Right lobe of liver (tissue), 6 donors: ENCODE data around the gene OR51B4. TPM values are rescaled to one million over a fixed set of nuclear protein-coding genes. Genes with fewer than 3 reads are reported as not detected.

Experiments
- ATAC-seq, 4 donors: fragments of 200-7000 bp; cut with Tn5 transposase; one replicate each; pipeline ENCODE4 v1.9.1; 2020; ENCODE audit warnings: mild to moderate bottlenecking in 4 of 4, moderate library complexity in 4 of 4
- DNase-seq, 3 donors: peaks; one replicate each; pipeline ENCODE4 v3.0.0-alpha.2; 2020
- H3K27ac ChIP-seq, 3 donors: fragments of 200-600 bp; one replicate each; pipeline ENCODE4 v1.8.0; 2022
- H3K27me3 ChIP-seq, 2 donors: fragments of 200-600 bp; one replicate each; pipeline ENCODE4 v1.8.0; 2022
- H3K36me3 ChIP-seq, 4 donors: fragments of 200-600 bp; sonication (generic) in 1 of 4; one replicate each; pipeline versions ENCODE4 v1.5.1 to v1.8.0; 2017 to 2022; ENCODE audit warnings: control low read depth in 1 of 4
- H3K4me1 ChIP-seq, 4 donors: fragments of 200-600 bp; sonication (generic) in 1 of 4; one replicate each; pipeline versions ENCODE4 v1.5.1 to v1.8.0; 2017 to 2022; ENCODE audit warnings: control low read depth in 1 of 4
- H3K4me3 ChIP-seq, 3 donors: fragments of 200-600 bp; one replicate each; pipeline ENCODE4 v1.8.0; 2022
- H3K9me3 ChIP-seq, 4 donors: fragments of 200-600 bp; sonication (generic) in 1 of 4; one replicate each; pipeline versions ENCODE4 v1.5.1 to v1.8.0; 2017 to 2022; ENCODE audit warnings: control low read depth in 1 of 4
- POLR2A ChIP-seq: fragments of 450-650 bp; IDR thresholded peaks from one replicate; pipeline ENCODE4 v1.6.1; 2017; ENCODE audit warnings: antibody characterized with exemption, mild to moderate bottlenecking
- WGBS: methylation state at CpG from one replicate; pipeline ENCODE4 v1.1.6; 2018; ENCODE audit warnings: low coverage, low lambda C conversion rate; ENCODE audit not compliant: insufficient coverage; ENCODE audit errors: missing lambda C conversion rate; 5-methylcytosine and 5-hydroxymethylcytosine counted together
- intact Hi-C, 2 donors: fragments of 100-400 bp; cut with DNase I; formaldehyde crosslinking; loops; one replicate each; pipeline versions ENCODE4 v1.11.2 to v1.14.1; 2022
- total RNA-seq, 6 experiments: library from RNA; depleted of rRNA in 2 of 6; stranded (reverse); fragments of >200 nt in 2 of 6; fragmentation: NEBNext Ultra II Directional in 3 of 6; extraction: Animal tissue kit (Norgen Biotek cat#: 25700) in 3 of 6; gene quantifications; one replicate each; pipeline versions ENCODE4 v1.1.0 to v1.2.4, GENCODE V29; 2016 to 2023
- TF ChIP-seq, protein P1 (sequence below), 4 donors: fragments of 200-600 bp in 3 of 4; fragments of 450-650 bp in 1 of 4; IDR thresholded peaks; one replicate each; pipeline versions ENCODE4 v1.5.1 to v1.8.0; 2016 to 2022; ENCODE audit warnings: antibody characterized with exemption in 4 of 4, mild to moderate bottlenecking in 2 of 4
- donor health status: DM: no; HTN: yes; CAD: no.
- donor health status: DM: no; HTN: no; CAD: no.
- donor health status: DM: no; HTN: no; CAD: no.
- donor health status: DM: no; HTN: yes; CAD: no.
- donor health status: DM: no; HTN: yes; CAD: no.

Gene OR51B4
- total RNA-seq, 6 experiments from 2014 or later, result not detected

DNA sequence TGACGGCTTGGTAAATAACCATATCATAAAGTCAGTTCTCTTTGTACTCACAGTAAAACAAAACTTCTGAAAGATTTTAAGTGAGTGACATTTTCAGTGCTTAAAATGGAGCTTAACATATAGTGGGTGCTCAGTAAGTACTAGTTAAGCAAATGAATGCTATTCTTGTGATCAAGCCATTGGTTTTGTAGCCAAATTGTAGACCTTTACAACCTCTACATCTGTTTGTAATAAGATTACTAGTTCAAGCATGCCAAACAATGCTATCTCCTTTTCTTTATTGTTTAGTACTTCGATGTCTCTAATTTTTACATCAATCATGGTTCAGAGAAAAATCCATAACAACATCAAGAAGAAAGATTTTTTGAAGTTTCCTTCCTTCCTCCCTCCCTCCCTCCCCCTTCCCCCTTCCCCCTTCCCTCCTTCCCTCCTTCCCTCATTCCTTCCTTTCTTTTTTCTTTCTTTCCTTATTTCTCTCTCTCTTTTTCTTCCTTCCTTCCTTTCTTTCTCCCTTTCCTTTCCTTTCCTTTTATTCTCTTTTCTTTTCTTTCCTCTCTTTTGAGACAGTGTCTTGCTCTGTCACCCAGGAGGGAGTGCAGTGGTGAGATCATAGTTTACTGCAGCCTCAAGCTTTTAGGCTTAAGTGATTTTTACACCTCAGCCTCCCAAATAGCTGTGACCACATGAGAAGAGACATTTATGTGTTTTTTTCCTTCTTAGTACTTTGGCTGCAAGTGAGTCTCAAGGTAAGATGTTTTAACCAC is 5.7 kb upstream of the OR51B4 start:
- Histone ChIP-seq H3K27me3 (no peaks in the 10 kb centered on the region), H3K9me3 (no peaks in the 10 kb centered on the region), H3K4me3 (no peak overlapping the region), H3K36me3 (no peaks in the 10 kb centered on the region), H3K27ac (no peak overlapping the region), H3K4me1 (no peaks in the 10 kb centered on the region)
- DNase-seq, result no peak
- TF ChIP-seq, protein P1, sequence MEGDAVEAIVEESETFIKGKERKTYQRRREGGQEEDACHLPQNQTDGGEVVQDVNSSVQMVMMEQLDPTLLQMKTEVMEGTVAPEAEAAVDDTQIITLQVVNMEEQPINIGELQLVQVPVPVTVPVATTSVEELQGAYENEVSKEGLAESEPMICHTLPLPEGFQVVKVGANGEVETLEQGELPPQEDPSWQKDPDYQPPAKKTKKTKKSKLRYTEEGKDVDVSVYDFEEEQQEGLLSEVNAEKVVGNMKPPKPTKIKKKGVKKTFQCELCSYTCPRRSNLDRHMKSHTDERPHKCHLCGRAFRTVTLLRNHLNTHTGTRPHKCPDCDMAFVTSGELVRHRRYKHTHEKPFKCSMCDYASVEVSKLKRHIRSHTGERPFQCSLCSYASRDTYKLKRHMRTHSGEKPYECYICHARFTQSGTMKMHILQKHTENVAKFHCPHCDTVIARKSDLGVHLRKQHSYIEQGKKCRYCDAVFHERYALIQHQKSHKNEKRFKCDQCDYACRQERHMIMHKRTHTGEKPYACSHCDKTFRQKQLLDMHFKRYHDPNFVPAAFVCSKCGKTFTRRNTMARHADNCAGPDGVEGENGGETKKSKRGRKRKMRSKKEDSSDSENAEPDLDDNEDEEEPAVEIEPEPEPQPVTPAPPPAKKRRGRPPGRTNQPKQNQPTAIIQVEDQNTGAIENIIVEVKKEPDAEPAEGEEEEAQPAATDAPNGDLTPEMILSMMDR (IDR thresholded peaks at IDR 0.05), result no peak
- TF ChIP-seq POLR2A, result no peak
- intact Hi-C loops, result no loop called here
- ATAC-seq, result no peak
- WGBS, result 53% methylated on average over 2 of the region's 2 CpGs

DNA sequence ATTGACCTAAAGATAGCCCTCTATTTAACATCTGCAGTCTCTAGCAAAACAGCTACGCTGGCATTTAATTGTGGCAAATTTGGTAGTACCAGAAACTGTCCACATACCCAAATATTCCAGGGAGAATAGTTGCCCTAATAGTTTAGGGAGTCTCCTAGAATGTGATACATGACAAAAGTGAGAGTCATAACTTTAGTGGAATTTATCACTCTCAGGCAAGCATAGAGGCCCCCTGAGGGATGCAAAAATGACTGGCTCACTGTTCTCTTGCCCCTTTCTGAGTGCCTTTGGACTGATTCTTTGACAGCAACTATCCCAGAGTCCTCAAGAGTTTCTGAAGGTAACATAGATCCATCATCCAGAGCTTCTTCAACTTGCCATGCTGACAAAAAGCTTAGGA is 2.3 kb upstream of the OR51B4 start:
- Histone ChIP-seq H3K9me3 (no peaks in the 10 kb centered on the region), H3K4me1 (no peaks in the 10 kb centered on the region), H3K36me3 (no peaks in the 10 kb centered on the region), H3K27me3 (no peaks in the 10 kb centered on the region), H3K4me3 (no peak overlapping the region), H3K27ac (no peak overlapping the region)
- ATAC-seq (no peak), DNase-seq (no peak)
- intact Hi-C loops, result no loop called here
- 100% methylated on average over 1 of the region's 1 CpG for WGBS
- TF ChIP-seq POLR2A, result no peak
- TF ChIP-seq, protein P1 (IDR thresholded peaks at IDR 0.05), result no peak

DNA sequence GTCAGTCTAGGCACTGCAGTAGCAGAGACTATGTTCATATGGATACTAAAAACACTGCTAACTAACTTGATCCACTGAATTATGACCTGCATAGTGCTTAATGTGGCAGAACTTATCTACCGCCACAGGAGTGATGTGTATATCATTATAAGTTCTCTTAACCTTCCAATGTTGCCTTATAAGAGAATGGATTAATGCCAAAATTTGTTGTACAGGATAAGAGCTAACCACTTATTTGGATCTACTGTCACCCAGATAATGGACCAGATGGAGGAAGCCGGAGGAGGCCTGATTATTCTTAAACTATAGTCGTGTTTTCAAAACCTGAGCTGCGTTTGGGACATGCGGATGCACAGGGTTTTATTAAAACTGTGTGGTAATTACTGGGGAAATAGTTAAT is 1.9 kb upstream of the OR51B4 start:
- Histone ChIP-seq H3K36me3 (no peaks in the 10 kb centered on the region), H3K4me3 (no peak overlapping the region), H3K27me3 (no peaks in the 10 kb centered on the region), H3K27ac (no peak overlapping the region), H3K4me1 (no peaks in the 10 kb centered on the region), H3K9me3 (no peaks in the 10 kb centered on the region)
- 74% methylated on average over 5 of the region's 5 CpGs for WGBS
- ATAC-seq (no peak), DNase-seq (no peak)
- TF ChIP-seq, protein P1 (IDR thresholded peaks at IDR 0.05), result no peak
- no peak for TF ChIP-seq POLR2A
- intact Hi-C loops, result no loop called here

DNA sequence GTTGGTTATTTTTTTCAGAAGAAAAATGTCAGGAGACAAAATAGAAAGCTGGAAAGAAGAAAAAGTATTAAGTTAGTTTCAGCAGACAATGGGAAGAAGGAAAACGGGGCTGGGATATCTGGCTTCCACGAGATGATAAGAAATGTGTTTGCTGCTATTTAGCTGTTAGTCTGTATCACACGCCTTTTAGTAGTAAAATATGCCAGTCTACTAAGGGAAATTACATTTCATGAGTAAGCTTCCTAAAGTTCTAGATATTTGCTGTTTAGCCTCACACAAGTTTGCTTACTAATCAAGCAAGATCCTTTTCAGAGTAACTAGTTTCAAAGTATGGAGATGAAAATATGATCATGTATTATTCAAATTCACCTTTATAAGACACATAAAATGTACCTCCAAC is 1.5 kb downstream of the OR51B4 start:
- no peak for TF ChIP-seq POLR2A
- TF ChIP-seq, protein P1 (IDR thresholded peaks at IDR 0.05), result no peak
- ATAC-seq (no peak), DNase-seq (no peak)
- 30% methylated on average over 3 of the region's 3 CpGs for WGBS
- H3K9me3 ChIP-seq, result no peaks in the 10 kb centered on the region
- no peaks in the 10 kb centered on the region for H3K4me1 ChIP-seq
- intact Hi-C loops, result no loop called here
- H3K36me3 ChIP-seq, result no peaks in the 10 kb centered on the region
- H3K27ac ChIP-seq, result no peak overlapping the region
- no peak overlapping the region for H3K4me3 ChIP-seq
- H3K27me3 ChIP-seq, result no peaks in the 10 kb centered on the region
